GM12891 (cell line): ENCODE measurements around the gene VPS35L.

Experiments
- POLR2A ChIP-seq: IDR thresholded peaks from 2 replicates; pipeline ENCODE4 v1.6.1; 2011; ENCODE audit warnings: low read depth, low read length, control low read depth
- POLR2AphosphoS5 ChIP-seq: IDR thresholded peaks from 2 replicates; pipeline ENCODE4 v1.6.1; 2011; ENCODE audit warnings: low read depth, low read length, control low read depth

DNA sequence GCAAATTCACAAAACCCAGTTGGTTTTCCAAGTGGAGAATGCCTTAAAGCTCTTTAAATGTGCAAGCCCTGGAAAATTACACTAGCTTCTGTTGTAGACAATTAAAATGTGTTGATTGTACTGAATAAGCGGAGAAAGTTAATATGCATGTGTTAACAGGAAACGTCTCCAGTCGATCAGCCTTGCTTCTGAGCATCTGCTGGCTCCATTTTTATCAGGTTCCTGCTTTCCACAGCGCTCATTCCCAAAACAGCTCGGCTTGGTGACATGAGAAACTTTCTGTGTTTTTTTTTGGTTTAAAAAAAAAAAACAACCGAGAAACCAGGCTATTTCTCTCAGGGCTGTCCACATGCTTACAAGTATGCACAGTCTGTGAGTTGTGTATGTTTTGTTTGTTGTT, 60.7 kb downstream of the VPS35L start:
- TF ChIP-seq POLR2AphosphoS5 (no peak), POLR2A (no peak)
